IMR-90 (cell line): Measurements from ENCODE around the gene C13orf46. TPM values are rescaled to one million over a fixed set of nuclear protein-coding genes. Genes with fewer than 3 reads are reported as not detected.

Experiments used
- ATAC-seq: fragments of 200-7000 bp; cut with Tn5 transposase; 2 replicates; pipeline ENCODE4 v1.9.1; 2020; ENCODE audit warnings: low read depth, mild to moderate bottlenecking, moderate library complexity
- BruUV-seq: library from RNA; stranded (reverse); fragments of 400-500 nt; replicated peaks from 2 replicates; lab custom pipeline; 2021; lab: Mats Ljungman, UMichigan
- CTCF ChIA-PET: fragments of 300-600 bp; formaldehyde crosslinking; extraction: SDS; loops from one replicate; lab custom pipeline; 2021; ENCODE audit warnings: antibody characterized with exemption; lab: Yijun Ruan, JAX
- POLR2A ChIA-PET: fragments of 300-600 bp; sonication (Branson Sonifier 250); formaldehyde crosslinking; loops from one replicate; lab custom pipeline; 2022; ENCODE audit warnings: antibody characterized with exemption; ENCODE audit not compliant: unreplicated experiment; lab: Charles Lee
- DNase-seq: peaks from one replicate; pipeline ENCODE4 v3.0.0; 2013
- H2AFZ ChIP-seq: replicated peaks from 2 replicates; pipeline ENCODE3; 2013; ENCODE audit warnings: low read length, mild to moderate bottlenecking; ENCODE audit not compliant: poor library complexity
- H2AK5ac ChIP-seq: 2 replicates; pipeline ENCODE4 v1.6.1; 2013; ENCODE audit warnings: low read depth, low read length, inconsistent platforms
- H2AK9ac ChIP-seq: replicated peaks from 2 replicates; pipeline ENCODE3; 2013; ENCODE audit warnings: mild to moderate bottlenecking, low read depth, low read length, moderate library complexity; ENCODE audit not compliant: poor library complexity
- H2BK120ac ChIP-seq: 2 replicates; pipeline ENCODE4 v1.6.1; 2013; ENCODE audit warnings: low read depth, low read length, inconsistent platforms
- H2BK15ac ChIP-seq: 3 replicates; pipeline ENCODE4 v1.6.1; 2013; ENCODE audit warnings: low read depth, low read length, inconsistent platforms
- H2BK20ac ChIP-seq: 2 replicates; pipeline ENCODE4 v1.6.1; 2013; ENCODE audit warnings: low read depth, mild to moderate bottlenecking, inconsistent platforms, low read length, moderate library complexity
- H2BK5ac ChIP-seq: 2 replicates; pipeline ENCODE4 v1.6.1; 2013; ENCODE audit warnings: mild to moderate bottlenecking, low read depth, low read length, inconsistent platforms; ENCODE audit not compliant: poor library complexity, severe bottlenecking
- H3K14ac ChIP-seq: replicated peaks from 2 replicates; pipeline ENCODE4 v1.6.1; 2013; ENCODE audit warnings: low read depth, low read length, inconsistent platforms
- H3K18ac ChIP-seq: 2 replicates; pipeline ENCODE4 v1.6.1; 2013; ENCODE audit warnings: low read depth, low read length, control low read depth
- H3K23ac ChIP-seq: 2 replicates; pipeline ENCODE4 v1.6.1; 2013; ENCODE audit warnings: low read depth, low read length, inconsistent platforms
- H3K27ac ChIP-seq: 2 replicates; pipeline ENCODE4 v1.5.1; 2013; ENCODE audit warnings: mild to moderate bottlenecking, control low read depth, low read length; ENCODE audit not compliant: insufficient read depth
- H3K27me3 ChIP-seq: 2 replicates; pipeline ENCODE4 v1.6.1; 2013; ENCODE audit warnings: low read length; ENCODE audit not compliant: control insufficient read depth, insufficient read depth
- H3K36me3 ChIP-seq: 2 replicates; pipeline ENCODE4 v1.6.1; 2013; ENCODE audit warnings: low read length, mixed read lengths; ENCODE audit not compliant: control insufficient read depth, insufficient read depth
- H3K4ac ChIP-seq: 2 replicates; pipeline ENCODE4 v1.6.1; 2013; ENCODE audit warnings: low read depth, low read length, inconsistent platforms
- H3K4me1 ChIP-seq: 2 replicates; pipeline ENCODE4 v1.6.1; 2013; ENCODE audit warnings: low read length, mixed read lengths; ENCODE audit not compliant: control insufficient read depth, insufficient read depth
- H3K4me2 ChIP-seq: 2 replicates; pipeline ENCODE4 v1.6.1; 2013; ENCODE audit warnings: low read depth, mild to moderate bottlenecking, control low read depth, low read length, moderate library complexity
- H3K4me3 ChIP-seq: 2 replicates; pipeline ENCODE4 v1.5.1; 2013; ENCODE audit warnings: low read depth, mild to moderate bottlenecking, control low read depth, low read length, moderate library complexity; ENCODE audit not compliant: insufficient read depth
- H3K56ac ChIP-seq: 2 replicates; pipeline ENCODE4 v1.6.1; 2013; ENCODE audit warnings: low read length, inconsistent platforms; ENCODE audit not compliant: insufficient read depth; ENCODE audit errors: extremely low read depth
- H3K79me1 ChIP-seq, 2 experiments: 2 replicates each; pipeline ENCODE4 v1.6.1; 2013; ENCODE audit warnings: low read length in 2 of 2, inconsistent platforms in 1 of 2, low read depth in 1 of 2
- H3K9ac ChIP-seq: 2 replicates; pipeline ENCODE4 v1.6.1; 2013; ENCODE audit warnings: low read depth, low read length, control low read depth
- H3K9me1 ChIP-seq: 2 replicates; pipeline ENCODE4 v1.6.1; 2013; ENCODE audit warnings: low read length, inconsistent platforms; ENCODE audit not compliant: insufficient read depth
- H3K9me3 ChIP-seq: 2 replicates; pipeline ENCODE4 v1.6.1; 2013; ENCODE audit warnings: low read length; ENCODE audit not compliant: control insufficient read depth, insufficient read depth
- H4K20me1 ChIP-seq: 2 replicates; pipeline ENCODE4 v1.6.1; 2013; ENCODE audit warnings: low read length, inconsistent platforms; ENCODE audit not compliant: insufficient read depth
- H4K5ac ChIP-seq: 2 replicates; pipeline ENCODE4 v1.6.1; 2013; ENCODE audit warnings: mild to moderate bottlenecking, low read depth, low read length, control low read depth
- H4K8ac ChIP-seq, 2 experiments: 2 replicates each; pipeline ENCODE4 v1.6.1; 2013; ENCODE audit warnings: low read depth in 2 of 2, low read length in 2 of 2, control low read depth in 1 of 2, inconsistent platforms in 1 of 2
- H4K91ac ChIP-seq: 2 replicates; pipeline ENCODE4 v1.6.1; 2013; ENCODE audit warnings: low read depth, low read length, inconsistent platforms; ENCODE audit not compliant: insufficient read depth
- BHLHE40 ChIP-seq: fragments of 150-350 bp; IDR thresholded peaks from 2 replicates; pipeline ENCODE4 v1.6.1; 2016; ENCODE audit warnings: mild to moderate bottlenecking, low read depth, low read length
- CEBPB ChIP-seq: IDR thresholded peaks from 2 replicates; pipeline ENCODE4 v1.6.1; 2012; ENCODE audit warnings: low read depth, low read length, improper control_type of control experiment
- CHD1 ChIP-seq: IDR thresholded peaks from 2 replicates; pipeline ENCODE4 v1.6.1; 2012; ENCODE audit warnings: low read depth, low read length, improper control_type of control experiment
- ELK1 ChIP-seq: fragments of 150-350 bp; IDR thresholded peaks from 2 replicates; pipeline ENCODE4 v1.6.1; 2016; ENCODE audit warnings: low read depth, mild to moderate bottlenecking, low read length, moderate library complexity, borderline replicate concordance
- FOS ChIP-seq: fragments of 150-350 bp; IDR thresholded peaks from 2 replicates; pipeline ENCODE4 v1.6.1; 2016; ENCODE audit warnings: low read depth, low read length
- MAFK ChIP-seq: IDR thresholded peaks from 2 replicates; pipeline ENCODE4 v1.6.1; 2012; ENCODE audit warnings: low read depth, low read length, improper control_type of control experiment
- NFE2L2 ChIP-seq: fragments of 150-350 bp; IDR thresholded peaks from 2 replicates; pipeline ENCODE4 v1.6.1; 2016; ENCODE audit warnings: low read depth, mild to moderate bottlenecking, low read length
- POLR2A ChIP-seq: IDR thresholded peaks from 2 replicates; pipeline ENCODE4 v1.6.1; 2012; ENCODE audit warnings: mild to moderate bottlenecking, low read depth, low read length
- RFX5 ChIP-seq: IDR thresholded peaks from 2 replicates; pipeline ENCODE4 v1.8.0; 2012; ENCODE audit warnings: low read depth, mild to moderate bottlenecking, low read length, moderate library complexity
- SMC3 ChIP-seq: fragments of 150-350 bp; IDR thresholded peaks from 2 replicates; pipeline ENCODE4 v1.6.1; 2016; ENCODE audit warnings: low read depth, mild to moderate bottlenecking, antibody characterized with exemption, low read length, moderate library complexity
- WGBS, 2 experiments: methylation state at CpG; one replicate each; pipeline versions ENCODE4 v1.1.5 to v1.1.7; 2013; ENCODE audit warnings: missing lambda C conversion rate in 2 of 2; ENCODE audit not compliant: insufficient read length in 1 of 2; ENCODE audit errors: extremely low coverage in 2 of 2; 5-methylcytosine and 5-hydroxymethylcytosine counted together
- dilution Hi-C: fragments of 300-500 bp; cut with HindIII; formaldehyde crosslinking; loops from one replicate; pipeline ENCODE4 v1.14.3; 2018; ENCODE audit warnings: low sequenced_read_pairs; ENCODE audit not compliant: unreplicated experiment
- in situ Hi-C: fragments of 300-500 bp; cut with MboI; formaldehyde crosslinking; loops from 3 replicates; pipeline ENCODE4 v1.14.3; 2019; ENCODE audit warnings: low sequenced_read_pairs, inconsistent platforms, mixed read lengths
- intact Hi-C: fragments of 100-400 bp; cut with micrococcal nuclease; formaldehyde crosslinking; loops from 2 replicates; pipeline ENCODE4 v1.10.0; 2022
- polyA plus RNA-seq, 3 experiments: library from polyadenylated mRNA; depleted of rRNA; stranded (reverse); fragments of >200 nt; gene quantifications; 2 replicates each; pipeline ENCODE4 v1.2.3, GENCODE V29; 2012; ENCODE audit warnings: low replicate concordance in 1 of 3
- total RNA-seq: library from RNA; depleted of rRNA; stranded (reverse); fragments of >200 nt; gene quantifications from 2 replicates; pipeline ENCODE4 v1.2.3, GENCODE V29; 2012

C13orf46 gene
- total and polyA plus RNA-seq, 2 of the 4 experiments (the other 2 are of a cell fraction): under 0.01 to 2.1 TPM

GRCh38 chr13:114005206-114005724, 31.4 kb upstream of the C13orf46 start:
- CTCF ChIA-PET: no interaction called here
- dilution Hi-C loops (no loop called here), in situ Hi-C loops (no loop called here), intact Hi-C loops (no loop called here)
- no peaks in the 10 kb centered on the region for H3K27me3 ChIP-seq
- no peak overlapping the region for H3K14ac ChIP-seq
- no peak overlapping the region for H3K56ac ChIP-seq
- H3K4me3 ChIP-seq: no peak overlapping the region
- no peak overlapping the region for H2BK15ac ChIP-seq
- peak overlapping the region; percentile 17; the same call in 1 of the 2 replicates for H3K4ac ChIP-seq
- no peak overlapping the region for H4K5ac ChIP-seq
- H3K9ac ChIP-seq: no peak overlapping the region
- peaks cover 11 to 54% of the 10 kb centered on the region in 2 experiments for H3K79me1 ChIP-seq
- no peak overlapping the region for H2BK20ac ChIP-seq
- no peak for DNase-seq
- no TSS peak for BruUV-seq
- H2AK5ac ChIP-seq: no peak overlapping the region
- peak overlapping the region; percentile 34 for H2AK9ac ChIP-seq
- peak; percentile 12; the same call in 1 of the 2 replicates for ATAC-seq
- no peaks in the 10 kb centered on the region; the same call in 1 of the 2 replicates for H3K9me1 ChIP-seq
- TF ChIP-seq ELK1: no peak
- TF ChIP-seq SMC3: no peak
- TF ChIP-seq NFE2L2: no peak
- TF ChIP-seq POLR2A: no peak
- no peak for TF ChIP-seq CEBPB
- no peak for TF ChIP-seq CHD1
- TF ChIP-seq FOS: no peak
- no peak for TF ChIP-seq MAFK
- TF ChIP-seq BHLHE40: no peak
- no peak for TF ChIP-seq RFX5
- no peak overlapping the region for H4K91ac ChIP-seq
- H4K8ac ChIP-seq: no peak overlapping the region
- H2BK120ac ChIP-seq: no peak overlapping the region
- 100% methylated on average over 2 of the region's 15 CpGs; no CpG with 5 or more reads in 1 of the 2 experiments for WGBS, 2 experiments
- no peaks in the 10 kb centered on the region for H3K9me3 ChIP-seq
- no peak overlapping the region for H3K23ac ChIP-seq
- no peaks in the 10 kb centered on the region; the same call in 1 of the 2 replicates for H4K20me1 ChIP-seq
- H3K4me2 ChIP-seq: no peak overlapping the region
- POLR2A ChIA-PET: no interaction called here
- no peak overlapping the region for H3K27ac ChIP-seq
- H2AFZ ChIP-seq: no peak overlapping the region
- H3K4me1 ChIP-seq: no peaks in the 10 kb centered on the region
- H2BK5ac ChIP-seq: no peak overlapping the region
- H3K36me3 ChIP-seq: peaks cover 60% of the 10 kb centered on the region
- H3K18ac ChIP-seq: no peak overlapping the region
